Body of pancreas (tissue), 4 donors: ENCODE data around the gene SEMA6A. TPM values are rescaled to one million over a fixed set of nuclear protein-coding genes. Genes with fewer than 3 reads are reported as not detected.

Experiments
- ATAC-seq: fragments of 150-250 bp; one replicate; pipeline ENCODE4 v1.9.1; 2016
- DNase-seq, 4 donors: peaks; one replicate each; pipeline ENCODE4 v3.0.0-alpha.2; 2019
- H3K27ac ChIP-seq, 4 donors: fragments of 200-600 bp; sonication (generic); 1 replicate in 3 of 4; 2 replicates in 1 of 4; pipeline versions ENCODE4 v1.5.1 to v1.6.1; 2016 to 2019; ENCODE audit warnings: mild to moderate bottlenecking in 1 of 4, mixed read lengths in 1 of 4, moderate library complexity in 1 of 4
- H3K27me3 ChIP-seq, 2 donors: fragments of 200-600 bp; sonication (generic); one replicate each; pipeline ENCODE4 v1.6.0; 2016; ENCODE audit warnings: mild to moderate bottlenecking in 1 of 2
- H3K36me3 ChIP-seq, 2 donors: fragments of 200-600 bp; sonication (generic); replicated peaks in 1 of 2; 2 replicates each; pipeline ENCODE4 v1.5.1; 2016; ENCODE audit warnings: low read depth in 2 of 2; ENCODE audit not compliant: insufficient read depth in 1 of 2
- H3K4me1 ChIP-seq: fragments of 200-600 bp; sonication (generic); one replicate; pipeline ENCODE4 v1.6.0; 2016
- H3K4me3 ChIP-seq, 2 donors: fragments of 200-600 bp; sonication (generic); 1 replicate in 1 of 2; 2 replicates in 1 of 2; pipeline ENCODE4 v1.5.1; 2016 to 2019
- H3K9me3 ChIP-seq, 3 donors: fragments of 200-600 bp; sonication (generic); 1 replicate in 2 of 3; 2 replicates in 1 of 3; pipeline ENCODE4 v1.5.1; 2016
- CTCF ChIP-seq, 7 experiments: fragments of 450-650 bp in 4 of 7; fragments of 200-600 bp in 3 of 7; sonication (generic) in 3 of 7; IDR thresholded peaks; one replicate each; pipeline ENCODE4 v1.5.1; 2016 to 2019; ENCODE audit warnings: antibody characterized with exemption in 7 of 7
- POLR2A ChIP-seq, 3 donors: fragments of 450-650 bp; IDR thresholded peaks; one replicate each; pipeline ENCODE4 v1.6.1; 2016; ENCODE audit warnings: antibody characterized with exemption in 3 of 3, mild to moderate bottlenecking in 2 of 3
- WGBS, 2 donors: methylation state at CpG; one replicate each; pipeline ENCODE4 v1.1.5; 2017; 5-methylcytosine and 5-hydroxymethylcytosine counted together
- intact Hi-C: fragments of 100-400 bp; cut with DNase I; formaldehyde crosslinking; loops from one replicate; pipeline ENCODE4 v1.15.1; 2023
- total RNA-seq, 2 donors: library from RNA; depleted of rRNA; stranded (reverse); fragments of >200 nt; gene quantifications; one replicate each; pipeline ENCODE4 v1.1.0, GENCODE V29; 2016

Gene SEMA6A
- total RNA-seq, 2 donors from 2014 or later = 18.7 to 25.1 TPM

- Histone ChIP-seq H3K9me3 (no peaks in the 10 kb centered on the region), H3K36me3 (no peaks in the 10 kb centered on the region), H3K4me3 (no peak overlapping the region), H3K27ac (no peak overlapping the region), H3K4me1 (peaks cover 36% of the 10 kb centered on the region), H3K27me3 (no peaks in the 10 kb centered on the region)
- no peak for TF ChIP-seq CTCF (IDR thresholded peaks at IDR 0.05)
- TF ChIP-seq POLR2A (IDR thresholded peaks at IDR 0.05) = no peak
- DNase-seq (no peak), ATAC-seq (no peak)
- WGBS, 2 donors = 74 to 88% methylated on average over 3 of the region's 3 CpGs
- intact Hi-C loops = no loop called here
Observed at GRCh38 chr5:116539222-116539621, 35.4 kb downstream of the SEMA6A start.

- peak; percentile 23 for ATAC-seq
- Histone ChIP-seq H3K4me1 (peaks cover 45% of the 10 kb centered on the region), H3K9me3 (no peaks in the 10 kb centered on the region), H3K36me3 (no peaks in the 10 kb centered on the region), H3K27me3 (no peaks in the 10 kb centered on the region), H3K27ac (peak overlapping the region in 3 of 4 donors; percentile 23 to 53 (median 44)), H3K4me3 (no peak overlapping the region)
- 67 to 71% methylated on average over 11 of the region's 11 CpGs for WGBS, 2 donors
- intact Hi-C loops = no loop called here
- peak in 1 of 4 donors; percentile 12 for DNase-seq
- TF ChIP-seq POLR2A (IDR thresholded peaks at IDR 0.05) (no peak), CTCF (IDR thresholded peaks at IDR 0.05) (no peak)
Observed at GRCh38 chr5:116536316-116537083, 38.1 kb downstream of the SEMA6A start.

- H3K9me3 ChIP-seq = no peaks in the 10 kb centered on the region
- intact Hi-C loops = no loop called here
- WGBS, 2 donors = 70 to 85% methylated on average over 2 of the region's 2 CpGs
- no peak overlapping the region for H3K4me3 ChIP-seq
- H3K27me3 ChIP-seq = no peaks in the 10 kb centered on the region
- H3K27ac ChIP-seq = peak overlapping the region in 2 of 4 donors; percentile 44 to 53
- DNase-seq = no peak
- no peaks in the 10 kb centered on the region for H3K36me3 ChIP-seq
- H3K4me1 ChIP-seq = peaks cover 45% of the 10 kb centered on the region
- no peak for TF ChIP-seq POLR2A (IDR thresholded peaks at IDR 0.05)
- TF ChIP-seq CTCF (IDR thresholded peaks at IDR 0.05) = no peak
- ATAC-seq = no peak
Observed at GRCh38 chr5:116534964-116535651, 39.5 kb downstream of the SEMA6A start.

- peaks cover 55% of the 10 kb centered on the region for H3K4me1 ChIP-seq
- DNase-seq (peak in 1 of 4 donors; percentile 16), ATAC-seq (peak; percentile 66)
- H3K27me3 ChIP-seq = no peaks in the 10 kb centered on the region
- intact Hi-C loops = no loop called here
- no peaks in the 10 kb centered on the region for H3K9me3 ChIP-seq
- H3K27ac ChIP-seq = peak overlapping the region in 3 of 4 donors; percentile 42 to 59 (median 46)
- no peak for TF ChIP-seq POLR2A (IDR thresholded peaks at IDR 0.05)
- no peak for TF ChIP-seq CTCF (IDR thresholded peaks at IDR 0.05)
- no peaks in the 10 kb centered on the region for H3K36me3 ChIP-seq
- WGBS, 2 donors = 17 to 20% methylated on average over 3 of the region's 3 CpGs
- no peak overlapping the region for H3K4me3 ChIP-seq
Observed at GRCh38 chr5:116532762-116533525, 41.7 kb downstream of the SEMA6A start.
